ENCODE results near the gene DNAJB9.
"Not testable (repeated sequence)": the region's sequence is repeated elsewhere in the genome, so short reads cannot be mapped to it uniquely, and the experiment has no call there.

DNAJB9 gene

GRCh38 chr7:108529341-108529740, 40.3 kb upstream of the DNAJB9 start:
- H3K4me3 ChIP-seq (ENCODE audit: control insufficient read depth, low read depth, low read length), result no peak overlapping the region
- TF ChIP-seq, protein P1, sequence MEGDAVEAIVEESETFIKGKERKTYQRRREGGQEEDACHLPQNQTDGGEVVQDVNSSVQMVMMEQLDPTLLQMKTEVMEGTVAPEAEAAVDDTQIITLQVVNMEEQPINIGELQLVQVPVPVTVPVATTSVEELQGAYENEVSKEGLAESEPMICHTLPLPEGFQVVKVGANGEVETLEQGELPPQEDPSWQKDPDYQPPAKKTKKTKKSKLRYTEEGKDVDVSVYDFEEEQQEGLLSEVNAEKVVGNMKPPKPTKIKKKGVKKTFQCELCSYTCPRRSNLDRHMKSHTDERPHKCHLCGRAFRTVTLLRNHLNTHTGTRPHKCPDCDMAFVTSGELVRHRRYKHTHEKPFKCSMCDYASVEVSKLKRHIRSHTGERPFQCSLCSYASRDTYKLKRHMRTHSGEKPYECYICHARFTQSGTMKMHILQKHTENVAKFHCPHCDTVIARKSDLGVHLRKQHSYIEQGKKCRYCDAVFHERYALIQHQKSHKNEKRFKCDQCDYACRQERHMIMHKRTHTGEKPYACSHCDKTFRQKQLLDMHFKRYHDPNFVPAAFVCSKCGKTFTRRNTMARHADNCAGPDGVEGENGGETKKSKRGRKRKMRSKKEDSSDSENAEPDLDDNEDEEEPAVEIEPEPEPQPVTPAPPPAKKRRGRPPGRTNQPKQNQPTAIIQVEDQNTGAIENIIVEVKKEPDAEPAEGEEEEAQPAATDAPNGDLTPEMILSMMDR (conservative IDR thresholded peaks at IDR 0.05; ENCODE audit: control insufficient read depth, insufficient read depth, low read depth, low read length), result no peak
- no peak for DNase-seq (ENCODE audit: low read depth)

GRCh38 chr7:108533712-108534111, 36.0 kb upstream of the DNAJB9 start:
- no peak for DNase-seq (ENCODE audit: low read depth)
- H3K4me3 ChIP-seq (ENCODE audit: control insufficient read depth, low read depth, low read length), result no peak overlapping the region
- TF ChIP-seq, protein P1 (conservative IDR thresholded peaks at IDR 0.05; ENCODE audit: control insufficient read depth, insufficient read depth, low read depth, low read length), result no peak

DNA sequence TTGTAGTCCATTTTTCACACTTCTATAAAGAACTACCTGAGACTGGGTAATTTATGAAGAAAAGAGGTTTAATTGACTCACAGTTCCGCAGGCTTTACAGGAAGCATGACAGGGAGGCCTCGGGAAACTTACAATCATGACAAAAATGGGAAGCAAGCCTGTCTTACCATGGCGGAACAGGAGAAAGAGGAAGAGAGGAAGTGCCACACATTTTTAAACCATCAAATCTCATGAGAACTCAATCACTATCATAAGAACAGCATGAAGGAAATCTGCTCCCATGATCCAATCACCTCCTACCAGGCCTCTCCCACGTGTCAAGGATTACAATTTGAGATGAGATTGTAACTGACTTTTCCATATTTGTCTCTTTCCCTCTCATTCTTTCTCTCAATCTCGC, 34.4 kb upstream of the DNAJB9 start:
- DNase-seq (ENCODE audit: low read depth), result no peak
- no peak overlapping the region for H3K4me3 ChIP-seq (ENCODE audit: control insufficient read depth, low read depth, low read length)
- TF ChIP-seq, protein P1 (conservative IDR thresholded peaks at IDR 0.05; ENCODE audit: control insufficient read depth, insufficient read depth, low read depth, low read length), result no peak

GRCh38 chr7:108535744-108536143, 33.9 kb upstream of the DNAJB9 start:
- H3K4me3 ChIP-seq (ENCODE audit: control insufficient read depth, low read depth, low read length), result no peak overlapping the region
- DNase-seq (ENCODE audit: low read depth), result no peak
- TF ChIP-seq, protein P1 (conservative IDR thresholded peaks at IDR 0.05; ENCODE audit: control insufficient read depth, insufficient read depth, low read depth, low read length), result no peak

- H3K4me3 ChIP-seq (ENCODE audit: control insufficient read depth, low read depth, low read length), result no peak overlapping the region
- TF ChIP-seq, protein P1 (conservative IDR thresholded peaks at IDR 0.05; ENCODE audit: control insufficient read depth, insufficient read depth, low read depth, low read length), result no peak
- no peak for DNase-seq (ENCODE audit: low read depth)
Measured at GRCh38 chr7:108537229-108537628, 32.4 kb upstream of the DNAJB9 start.

DNA sequence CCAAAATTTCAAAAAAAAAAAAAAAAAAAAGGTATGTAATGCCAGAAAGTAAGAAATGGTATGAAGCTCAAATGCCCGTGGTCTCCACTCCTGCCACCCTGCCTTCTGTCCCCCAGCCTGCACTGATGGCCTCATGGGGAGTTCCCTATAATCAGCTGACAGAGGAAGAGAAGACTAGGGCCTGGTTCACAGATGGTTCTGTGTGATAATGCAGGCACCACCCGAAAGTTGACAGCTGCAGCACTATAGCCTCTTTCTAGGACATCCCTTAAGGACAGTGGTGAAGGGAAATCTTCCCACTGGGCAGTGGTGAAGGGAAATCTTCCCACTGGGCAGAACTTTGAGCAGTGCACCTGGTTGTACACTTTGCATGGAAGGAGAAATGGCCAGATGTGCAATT, 31.4 kb upstream of the DNAJB9 start:
- not testable (repeated sequence) for H3K4me3 ChIP-seq (ENCODE audit: control insufficient read depth, low read depth, low read length); DNase-seq (ENCODE audit: low read depth)

DNA sequence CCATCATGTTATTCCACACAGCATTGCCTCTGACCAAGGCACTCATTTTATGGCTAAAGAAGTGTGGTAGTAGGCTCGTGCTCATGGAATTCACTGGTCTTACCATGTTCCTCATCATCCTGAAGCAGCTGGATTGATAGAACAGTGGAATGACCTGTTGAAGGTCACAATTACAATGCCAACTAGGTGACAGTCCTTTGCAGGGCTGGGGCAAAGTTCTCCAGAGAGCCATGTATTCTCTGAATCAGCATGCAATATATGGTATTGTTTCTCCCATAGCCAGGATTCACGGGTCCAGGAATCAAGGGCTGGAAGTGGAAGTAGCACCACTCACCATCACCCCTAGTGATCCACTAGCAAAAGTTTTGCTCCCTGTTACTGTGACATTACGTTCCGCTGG, 31.0 kb upstream of the DNAJB9 start:
- not testable (repeated sequence) for H3K4me3 ChIP-seq (ENCODE audit: control insufficient read depth, low read depth, low read length); DNase-seq (ENCODE audit: low read depth)

GRCh38 chr7:108541478-108541877, 28.2 kb upstream of the DNAJB9 start:
- TF ChIP-seq, protein P1 (conservative IDR thresholded peaks at IDR 0.05; ENCODE audit: control insufficient read depth, insufficient read depth, low read depth, low read length), result no peak
- no peak for DNase-seq (ENCODE audit: low read depth)
- no peak overlapping the region for H3K4me3 ChIP-seq (ENCODE audit: control insufficient read depth, low read depth, low read length)

- H3K4me3 ChIP-seq (ENCODE audit: control insufficient read depth, low read depth, low read length); DNase-seq (ENCODE audit: low read depth): not testable (repeated sequence)
Measured at GRCh38 chr7:108548141-108548896, 21.4 kb upstream of the DNAJB9 start.

- not testable (repeated sequence) for DNase-seq (ENCODE audit: low read depth)
Measured at GRCh38 chr7:108556665-108557064, 13.0 kb upstream of the DNAJB9 start.

More at GRCh38 chr7:108556665-108557064, 13.0 kb upstream of the DNAJB9 start:
- H3K4me3 ChIP-seq (ENCODE audit: control insufficient read depth, low read depth, low read length), result not testable (repeated sequence)

All from fibroblast of mammary gland (primary cell).